Measurements from ENCODE around the gene WARS2.
A peak's percentile ranks its signal among the peaks of the same experiment; 100 is the strongest.
"Not testable (repeated sequence)": the region's sequence is repeated elsewhere in the genome, so short reads cannot be mapped to it uniquely, and the experiment has no call there.

WARS2 gene

DNA sequence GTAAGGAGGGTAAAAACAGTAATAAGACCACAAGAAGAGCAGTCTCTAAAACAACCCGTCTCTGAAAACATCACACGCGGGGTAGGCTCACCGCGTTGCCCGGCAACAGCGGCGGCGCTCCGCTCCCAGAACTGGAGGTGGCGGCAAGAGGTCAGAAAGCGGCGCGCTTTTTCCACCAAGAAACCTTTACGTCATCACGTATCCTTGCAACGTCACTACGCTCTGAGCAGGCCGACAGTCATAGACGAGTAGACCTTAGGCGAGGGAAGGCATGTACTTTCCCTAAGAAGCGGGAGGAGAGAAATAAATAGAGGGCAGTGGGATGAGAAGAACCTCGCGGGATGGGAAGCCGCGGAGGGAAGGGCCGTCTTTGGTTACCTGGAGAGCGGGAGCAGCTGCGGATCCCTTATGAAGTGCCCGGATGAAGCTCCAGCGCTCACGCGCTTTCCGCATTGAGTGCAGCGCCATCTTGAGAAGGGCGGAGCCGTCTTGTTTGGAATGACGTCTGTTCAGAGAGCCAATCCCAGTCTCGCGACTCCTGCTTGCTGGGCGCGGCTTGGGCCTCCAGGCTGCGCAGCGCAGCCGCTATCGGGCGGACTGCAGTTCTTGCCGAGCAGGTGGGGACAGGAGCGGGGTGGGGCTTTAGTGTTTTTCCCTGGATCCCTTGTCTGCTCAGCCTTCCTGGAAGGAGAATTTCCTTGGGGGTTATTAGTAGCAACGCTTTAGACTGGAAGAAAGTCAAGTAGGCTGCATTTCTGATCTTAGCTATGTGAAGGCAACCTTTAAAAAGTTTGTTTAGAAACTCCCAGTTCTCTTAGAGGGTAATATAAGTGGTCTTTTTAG, at the start of gene WARS2:
TSS of gene WARS2 (minus strand) at position 477 of the 843 bp plus-strand sequence. CDS start at position 468, 9 bp downstream.
- peak; percentile 93 for DNase-seq

DNA sequence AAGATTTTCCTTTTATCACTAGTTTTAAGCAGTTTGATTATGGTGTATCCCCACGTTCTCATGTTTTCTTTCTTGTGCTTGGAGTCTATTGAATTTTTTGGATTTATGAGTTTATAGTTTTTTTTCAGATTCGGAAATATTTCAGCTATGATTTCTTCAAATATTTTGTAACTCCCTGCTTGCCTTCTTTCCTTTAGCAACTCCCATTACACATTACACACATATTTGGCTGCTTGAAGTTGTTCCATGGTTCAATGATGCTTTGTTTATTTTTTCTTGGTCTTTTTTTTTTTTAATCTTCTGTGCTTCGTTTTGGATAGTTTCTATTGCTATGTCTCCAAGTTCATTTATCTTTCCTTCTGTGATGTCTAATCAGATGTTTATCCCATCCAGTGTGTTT, 48.5 kb upstream of the WARS2 start:
- no peak for DNase-seq

DNA sequence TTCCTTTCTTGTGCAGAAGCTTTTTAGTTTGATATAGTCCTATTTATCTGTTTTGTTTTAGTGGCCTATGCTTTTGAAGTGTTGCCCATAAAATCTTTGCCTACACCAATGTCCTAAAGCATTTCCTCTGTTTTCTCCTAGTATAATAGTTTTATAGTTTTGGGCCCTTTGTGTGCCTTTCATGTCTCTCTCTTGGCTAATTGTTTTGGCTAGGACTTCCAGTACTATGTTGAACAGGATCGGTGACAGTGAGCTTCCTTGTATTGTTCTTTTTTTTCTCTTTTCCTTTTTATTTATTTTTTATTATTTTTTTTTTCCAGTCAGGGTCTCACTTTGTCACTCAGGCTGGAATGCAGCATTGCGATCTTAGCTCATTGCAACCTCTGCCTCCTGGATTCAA, 47.0 kb upstream of the WARS2 start:
- no peak for DNase-seq

DNA sequence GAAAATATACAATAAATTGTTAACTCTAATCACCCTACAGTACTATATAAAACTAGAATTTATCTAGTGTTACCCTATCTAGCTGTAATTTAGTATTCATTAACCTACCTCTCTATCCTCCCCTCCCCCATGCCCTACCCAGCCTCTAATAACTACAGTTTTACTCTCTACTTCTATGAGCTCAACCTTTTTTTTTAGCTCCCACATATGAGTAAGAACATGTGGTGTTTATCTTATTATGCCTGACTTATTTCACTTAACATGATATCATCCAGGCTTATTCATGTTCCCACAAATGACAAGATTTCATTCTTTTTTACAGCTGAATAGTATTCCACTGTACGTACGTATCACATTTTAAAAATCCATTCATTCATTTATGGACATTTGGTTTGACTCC, 46.0 kb upstream of the WARS2 start:
- no peak for DNase-seq

DNA sequence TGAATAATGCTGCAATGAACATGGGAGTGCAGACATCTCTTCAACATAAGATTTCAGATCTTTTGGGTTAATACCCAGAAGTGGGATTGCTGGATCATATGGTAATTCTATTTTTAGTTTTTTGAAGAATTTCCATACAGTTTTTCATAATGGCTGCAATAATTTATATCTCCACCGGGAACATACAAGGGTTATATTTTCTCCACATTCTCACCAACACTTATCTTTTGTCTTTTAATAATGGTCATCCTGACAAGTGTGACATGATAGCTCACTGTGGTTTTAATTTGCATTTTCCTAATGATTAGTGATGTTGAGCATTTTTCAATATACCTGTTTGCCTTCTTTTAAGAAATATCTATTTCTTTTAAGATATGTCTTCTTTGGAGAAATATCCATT, 44.5 kb upstream of the WARS2 start:
- DNase-seq, result no peak

DNA sequence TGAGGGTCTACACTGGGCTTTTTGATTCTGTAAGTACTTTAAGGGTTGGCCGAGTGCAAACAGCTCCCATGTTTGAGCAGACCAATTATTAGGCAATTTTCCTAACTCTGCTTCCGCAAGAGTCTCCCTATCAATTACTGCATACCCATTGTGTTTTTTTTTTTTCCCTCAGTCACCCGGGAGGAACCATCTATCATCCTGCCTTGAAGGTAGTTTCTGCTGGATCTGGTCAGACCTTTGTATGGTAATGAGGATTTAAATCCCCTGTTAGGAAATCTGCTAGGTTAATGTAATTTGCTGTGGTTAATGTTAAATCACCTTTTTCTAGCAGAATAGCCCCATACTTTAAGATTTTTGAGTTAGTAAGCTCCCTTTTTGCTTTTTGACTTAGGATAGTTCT, 40.8 kb upstream of the WARS2 start:
- no peak for DNase-seq

DNA sequence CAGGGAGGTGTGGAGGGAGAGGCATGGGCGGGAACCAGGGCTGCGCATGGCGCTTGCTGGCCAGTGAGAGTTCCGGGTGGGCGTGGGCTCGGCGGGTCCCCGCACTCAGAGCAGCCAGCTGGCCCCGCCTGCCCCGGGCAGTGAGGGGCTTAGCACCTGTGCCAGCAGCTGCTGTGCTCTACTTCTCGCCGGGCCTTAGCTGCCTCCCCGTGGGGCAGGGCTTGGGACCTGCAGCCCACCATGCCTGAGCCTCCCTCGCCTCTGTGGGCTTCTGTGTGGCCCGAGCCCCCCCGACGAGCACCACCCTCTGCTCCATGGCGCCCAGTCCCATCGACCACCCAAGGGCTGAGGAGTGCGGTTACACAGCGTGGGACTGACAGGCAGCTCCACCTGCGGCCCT, 38.6 kb upstream of the WARS2 start:
- no peak for DNase-seq

DNA sequence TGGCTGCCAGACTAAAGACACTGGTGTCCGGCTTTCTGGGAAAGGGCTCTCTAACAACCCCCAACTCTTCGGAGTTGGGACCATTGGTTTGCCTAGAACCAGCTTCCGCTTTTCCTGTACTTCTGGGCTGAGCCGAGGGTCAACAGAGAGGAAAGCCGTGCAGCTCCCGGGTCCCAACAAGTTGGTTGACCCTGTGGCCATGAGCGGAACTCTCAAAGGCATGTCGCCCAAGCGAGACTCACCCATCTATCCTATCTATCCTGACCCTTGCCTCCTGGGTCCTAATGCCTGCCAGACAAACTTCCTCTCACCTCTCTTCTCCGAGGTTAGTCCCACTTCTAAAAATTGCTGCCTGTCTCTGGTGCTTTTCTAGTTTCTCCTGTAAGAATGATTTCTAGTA, 32.5 kb upstream of the WARS2 start:
- DNase-seq, result not testable (repeated sequence)

DNA sequence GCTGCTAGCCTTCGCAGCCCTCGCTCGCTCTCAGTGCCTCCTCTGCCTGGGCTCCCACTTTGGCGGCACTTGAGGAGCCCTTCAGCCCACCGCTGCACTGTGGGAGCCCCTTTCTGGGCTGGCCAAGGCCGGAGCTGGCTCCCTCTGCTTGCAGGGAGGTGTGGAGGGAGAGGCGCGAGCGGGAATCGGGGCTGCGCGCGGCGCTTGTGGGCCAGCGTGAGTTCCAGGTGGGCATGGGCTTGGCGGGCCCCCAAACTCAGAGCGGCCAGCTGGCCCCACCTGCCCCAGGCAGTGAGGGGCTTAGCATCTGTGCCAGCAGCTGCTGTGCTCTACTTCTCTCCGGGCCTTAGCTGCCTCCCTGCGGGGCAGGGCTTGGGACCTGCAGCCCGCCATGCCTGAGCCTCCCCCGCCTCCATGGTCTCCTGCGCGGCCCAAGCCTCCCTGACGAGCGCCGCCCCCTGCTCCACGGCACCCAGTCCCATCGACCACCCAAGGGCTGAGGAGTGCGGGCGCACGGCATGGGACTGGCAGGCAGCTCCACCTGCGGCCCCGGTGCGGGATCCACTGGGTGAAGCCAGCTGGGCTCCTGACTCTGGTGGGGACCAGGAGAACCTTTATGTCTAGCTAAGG, 31.0 kb upstream of the WARS2 start:
- not testable (repeated sequence) for DNase-seq

DNA sequence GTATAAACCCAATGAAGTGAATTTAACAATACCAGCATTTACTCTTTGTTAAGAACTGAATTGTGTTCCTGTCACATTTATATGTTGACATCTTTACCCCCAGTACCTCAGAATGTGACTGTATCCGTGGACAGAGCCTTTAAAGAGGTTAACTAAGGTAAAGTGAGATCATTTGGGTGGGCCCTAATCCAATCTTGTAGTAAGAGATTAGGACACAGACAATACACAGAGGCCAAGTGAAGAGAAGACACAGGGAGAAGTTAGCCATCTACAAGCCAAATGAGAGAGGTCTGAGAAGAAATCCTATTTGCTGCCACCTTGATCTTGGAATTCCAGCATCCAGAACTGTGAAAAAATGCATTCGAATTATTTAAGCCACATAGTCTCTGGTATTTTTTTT, 22.9 kb upstream of the WARS2 start:
- no peak for DNase-seq

DNA sequence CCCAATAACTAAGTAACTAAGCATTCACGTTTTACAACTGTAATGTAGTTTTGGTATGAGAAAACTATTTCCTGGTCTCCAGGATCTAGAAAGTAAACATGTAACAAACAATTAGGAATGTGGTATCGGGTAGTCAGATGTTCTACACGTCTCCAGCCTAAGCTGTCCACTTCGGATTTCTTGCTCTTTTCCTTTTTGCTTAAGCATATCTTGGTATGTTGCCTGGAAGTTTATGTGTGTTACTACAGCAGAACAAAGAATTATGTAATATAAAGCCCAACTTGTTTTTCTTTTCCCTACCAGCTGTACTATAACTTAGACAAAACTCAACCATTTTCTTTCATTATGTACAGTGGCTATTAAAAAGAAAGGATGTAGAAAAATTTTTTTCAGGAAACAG, 20.4 kb upstream of the WARS2 start:
- no peak for DNase-seq

DNA sequence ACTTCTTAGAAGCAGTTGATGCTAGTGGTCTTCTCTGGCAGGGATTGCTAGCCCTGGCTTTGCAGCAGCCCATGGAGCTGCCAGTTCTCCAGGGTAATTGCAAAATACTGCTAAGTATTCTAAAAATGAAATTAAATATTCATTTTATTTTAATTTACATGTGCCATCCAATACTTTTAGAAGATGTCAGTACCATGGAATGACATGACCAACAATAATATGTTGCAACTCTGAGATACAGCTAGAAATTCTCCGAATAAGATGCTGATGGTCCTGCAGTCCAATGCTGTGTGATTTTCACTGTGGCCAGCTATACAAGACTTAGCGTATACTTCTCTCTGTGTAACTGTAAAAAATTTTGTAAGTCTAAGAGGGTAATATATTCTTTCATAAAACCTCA, 20.0 kb upstream of the WARS2 start:
- DNase-seq, result no peak

DNA sequence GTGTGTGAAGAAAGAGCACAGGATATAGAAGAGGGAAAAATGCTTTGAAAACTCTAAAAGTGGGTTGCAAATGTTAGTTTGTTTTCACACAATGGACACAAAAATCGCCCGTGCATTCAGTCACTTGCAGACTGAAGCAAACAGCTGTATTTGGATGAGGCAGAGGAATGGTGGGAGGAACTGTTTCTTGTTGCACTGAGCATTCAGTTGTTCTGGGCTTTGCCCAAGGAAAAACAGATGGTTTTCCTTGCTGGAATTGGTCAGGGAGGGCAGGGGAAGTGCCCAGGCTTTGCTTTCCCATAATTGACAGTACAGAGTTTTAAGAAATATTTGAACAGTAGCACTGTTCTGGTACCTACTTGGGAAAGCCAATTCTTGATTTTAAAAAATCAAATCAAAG, 19.5 kb upstream of the WARS2 start:
- no peak for DNase-seq

DNA sequence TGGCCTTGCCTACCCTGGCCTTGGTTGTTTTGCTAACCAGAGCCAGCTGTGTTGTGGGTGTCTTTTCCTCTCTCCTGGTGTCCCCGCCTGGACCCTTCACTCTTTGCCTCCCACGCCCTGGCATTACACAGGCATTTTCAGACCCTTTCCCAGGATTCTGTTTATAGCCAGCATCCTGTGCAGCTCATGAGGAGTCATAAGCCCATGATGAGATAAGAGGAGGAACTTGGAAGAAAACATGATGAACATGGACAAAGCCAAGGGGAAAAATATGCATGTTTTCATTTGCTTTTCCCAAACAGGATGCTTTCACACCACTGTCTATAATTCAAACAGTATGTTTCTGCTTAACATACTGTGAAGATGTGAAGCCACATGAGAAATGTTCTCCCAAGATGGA, 18.7 kb upstream of the WARS2 start:
- no peak for DNase-seq

DNA sequence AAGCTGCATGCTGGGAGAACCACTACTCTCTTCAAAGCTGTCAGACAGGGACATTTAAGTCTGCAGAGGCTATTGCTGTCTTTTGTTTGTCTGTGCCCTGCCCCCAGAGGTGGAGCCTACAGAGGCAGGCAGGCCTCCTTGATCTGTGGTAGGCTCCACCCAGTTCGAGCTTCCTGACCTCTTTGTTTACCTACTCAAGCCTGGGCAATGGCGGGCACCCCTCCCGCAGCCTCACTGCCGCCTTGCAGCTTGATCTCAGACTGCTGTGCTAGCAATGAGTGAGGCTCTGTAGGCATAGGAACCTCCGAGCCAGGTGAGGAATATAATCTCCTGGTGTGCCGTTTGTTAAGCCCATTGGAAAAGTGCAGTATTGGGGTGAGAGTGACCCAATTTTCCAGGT, 16.3 kb upstream of the WARS2 start:
- DNase-seq, result not testable (repeated sequence)

DNA sequence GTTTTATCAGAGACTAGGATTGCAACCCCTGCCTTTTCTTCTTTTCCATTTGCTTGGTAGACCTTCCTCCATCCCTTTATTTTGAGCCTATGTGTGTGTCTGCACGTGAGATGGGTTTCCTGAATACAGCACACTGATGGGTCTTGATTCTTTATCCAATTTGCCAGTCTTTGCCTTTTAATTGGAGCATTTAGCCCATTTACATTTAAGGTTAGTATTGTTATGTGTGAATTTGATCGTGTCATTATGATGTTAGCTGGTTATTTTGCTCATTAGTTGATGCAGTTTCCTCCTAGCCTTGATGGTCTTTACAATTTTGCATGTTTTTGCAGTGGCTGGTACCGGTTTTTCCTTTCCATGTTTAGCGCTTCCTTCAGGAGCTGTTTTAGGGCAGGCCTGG, 14.6 kb upstream of the WARS2 start:
- DNase-seq, result not testable (repeated sequence)

DNA sequence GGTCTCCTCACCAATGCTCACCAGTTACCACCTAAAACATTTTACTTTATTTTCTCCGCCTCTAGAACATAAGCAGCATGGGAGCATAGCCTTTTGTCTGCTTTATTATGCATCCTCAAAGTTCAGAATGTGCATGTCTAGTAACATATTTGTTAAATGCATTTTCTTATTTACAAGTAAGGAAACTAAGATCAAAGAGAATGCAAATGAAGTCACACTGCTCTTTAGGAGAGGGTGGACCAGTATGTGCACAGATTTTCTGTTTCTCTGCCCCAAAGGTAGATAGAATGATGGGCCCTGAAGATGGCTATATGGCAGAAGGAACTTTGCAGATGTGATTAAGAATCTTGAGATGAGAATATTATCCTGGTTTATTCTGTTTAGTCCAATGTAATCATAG, 9.7 kb upstream of the WARS2 start:
- DNase-seq, result no peak

DNA sequence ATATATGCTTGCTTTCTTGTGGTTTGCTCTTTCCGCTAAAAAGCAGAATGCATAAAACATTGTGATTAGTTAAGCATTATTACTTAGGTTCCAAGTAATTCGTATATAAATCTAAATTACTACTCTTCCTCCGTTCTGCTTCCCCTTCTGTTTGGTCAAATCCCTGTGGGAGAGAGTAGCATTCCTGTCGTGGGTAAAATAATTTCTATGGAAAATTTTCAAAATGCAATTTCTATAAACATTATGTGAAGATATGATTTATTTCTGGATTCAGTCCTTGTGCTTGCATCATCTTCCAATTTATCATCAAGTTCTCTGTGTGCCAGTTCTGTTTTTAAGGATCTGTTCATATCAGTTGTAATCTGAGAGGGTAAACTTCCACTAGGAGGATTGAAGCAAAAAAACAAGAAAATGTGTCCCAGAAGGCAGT, 7.2 kb upstream of the WARS2 start:
- no peak for DNase-seq

DNA sequence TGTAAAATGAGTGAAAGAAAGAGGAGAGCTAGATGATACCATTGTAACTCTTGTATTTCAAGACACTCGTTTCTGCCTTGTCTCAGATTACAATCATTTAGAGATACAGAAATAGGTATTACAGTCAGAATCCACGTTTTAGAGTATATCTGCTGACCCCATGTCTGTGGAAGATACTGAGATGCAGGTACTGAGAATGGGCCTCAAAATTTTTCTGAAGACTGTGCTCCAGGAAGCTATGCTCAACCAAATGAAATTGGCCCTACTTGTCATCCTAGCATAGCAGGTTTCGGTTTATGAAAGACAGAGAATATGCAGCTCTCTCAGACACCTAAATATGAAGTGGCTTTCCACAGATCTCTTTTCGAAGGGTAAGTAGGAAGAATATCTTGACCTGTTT, 6.0 kb upstream of the WARS2 start:
- DNase-seq, result no peak

DNA sequence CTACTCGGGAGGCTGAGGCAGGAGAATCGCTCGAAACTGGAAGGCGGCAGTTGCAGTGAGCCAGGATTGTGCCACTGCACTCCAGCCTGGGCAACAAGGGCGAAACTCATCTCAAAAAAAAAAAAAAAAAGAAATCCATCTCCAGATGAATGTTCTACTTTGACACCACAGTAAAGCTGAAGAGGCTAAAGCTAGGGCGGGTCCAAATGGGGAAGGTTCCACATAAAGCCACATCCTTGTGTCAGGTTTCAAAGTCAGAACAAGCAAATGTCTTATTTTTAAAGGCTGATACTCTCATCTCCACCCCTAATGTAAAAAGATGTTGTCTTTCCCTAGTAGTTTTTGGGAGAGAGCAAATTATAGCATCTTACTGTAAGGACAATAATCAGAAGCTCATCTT, 4.4 kb upstream of the WARS2 start:
- no peak for DNase-seq

DNA sequence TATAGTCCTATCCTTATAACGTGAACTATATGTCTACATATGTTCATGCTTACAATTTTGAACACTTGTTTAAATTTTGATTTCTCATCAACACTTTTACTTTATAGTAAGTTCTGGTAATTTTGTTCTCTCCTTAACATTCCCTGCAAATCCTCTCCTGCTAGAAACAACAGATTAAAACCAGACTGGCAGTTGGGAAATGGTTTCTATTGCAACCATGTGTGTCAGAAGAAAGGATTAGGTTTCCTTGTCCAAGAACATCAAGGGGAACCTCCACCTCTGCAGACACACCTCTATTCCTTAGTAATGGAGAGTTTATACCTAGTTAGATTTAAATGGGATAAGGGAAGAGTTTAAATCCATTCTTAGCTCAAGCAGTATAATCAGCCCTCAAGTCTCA, 3.3 kb upstream of the WARS2 start:
- no peak for DNase-seq

DNA sequence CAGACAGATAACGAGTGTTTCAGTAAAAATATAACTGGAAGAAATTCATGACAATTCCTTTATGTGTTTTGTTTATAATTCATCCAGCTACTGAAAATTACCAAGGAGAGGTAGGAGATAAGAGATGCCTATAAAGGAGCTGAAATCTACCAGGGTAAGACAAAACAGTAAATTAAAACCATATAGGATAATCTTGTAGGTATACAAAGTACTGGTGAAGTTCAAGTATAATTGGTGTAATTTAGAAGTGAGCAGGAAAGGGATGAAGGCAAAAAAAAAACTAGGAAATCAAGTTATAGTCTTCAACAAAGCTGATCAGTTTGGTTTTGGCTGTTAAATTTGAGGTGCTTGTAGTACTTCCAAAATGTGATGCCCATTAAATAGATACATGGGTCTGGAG, 1.2 kb upstream of the WARS2 start:
- DNase-seq, result no peak

DNA sequence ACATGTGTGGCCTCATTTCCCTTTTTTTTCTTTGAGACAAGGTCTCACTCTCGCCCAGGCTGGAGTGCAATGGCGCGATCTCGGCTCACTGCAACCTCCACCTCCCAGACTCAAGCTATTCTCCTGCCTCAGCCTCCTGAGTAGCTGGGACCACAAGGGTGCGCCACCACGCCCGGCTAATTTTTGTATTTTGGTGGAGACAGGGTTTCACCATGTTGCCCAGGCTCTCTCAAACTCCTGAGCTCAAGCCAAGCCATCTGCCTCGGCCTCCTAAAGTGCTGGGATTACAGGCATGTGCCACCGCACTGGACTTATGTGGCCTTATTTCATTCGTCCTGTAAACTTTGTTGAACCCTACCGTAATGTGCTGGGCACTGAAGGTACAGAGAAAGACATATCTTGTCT, 569 bp upstream of the WARS2 start:
- peak; percentile 39 for DNase-seq

DNA sequence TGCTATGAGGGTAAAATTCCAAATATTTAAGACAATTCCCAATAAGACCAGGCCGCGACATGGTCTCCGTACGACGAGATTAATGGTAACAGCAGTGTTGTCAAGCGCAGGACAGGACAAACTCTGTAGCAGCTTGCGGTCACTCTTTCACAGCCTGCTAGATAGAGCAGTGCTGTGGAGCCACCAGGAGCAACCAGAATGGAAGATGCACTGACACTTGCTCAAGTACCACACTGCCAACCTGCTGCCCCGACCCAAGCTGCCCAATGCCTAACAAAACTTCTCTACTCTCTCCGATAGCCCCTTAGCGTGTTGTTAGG, 636 bp downstream of the WARS2 start:
- no peak for DNase-seq

DNA sequence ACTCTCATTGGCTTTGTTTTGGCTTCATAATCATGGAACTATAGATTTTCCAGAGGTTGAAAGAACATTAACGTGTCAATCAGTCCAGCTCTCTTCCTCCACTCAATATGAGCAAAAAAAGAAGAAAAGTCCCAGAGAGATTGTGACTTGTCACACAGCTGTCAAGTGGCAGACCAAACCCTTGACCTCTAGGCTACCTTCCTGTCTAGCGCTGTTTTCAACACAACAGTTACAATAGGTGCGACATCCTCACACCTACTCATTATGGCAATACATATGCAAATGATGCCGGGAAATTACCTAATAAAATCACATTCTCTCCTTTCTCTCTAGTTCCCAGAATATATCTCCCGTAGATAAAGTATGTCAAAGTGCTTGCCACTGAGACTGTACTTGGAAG, 1.1 kb downstream of the WARS2 start:
- peak; percentile 23 for DNase-seq
